IPS-18a (cell line): ENCODE results near the gene POLN.
A peak's percentile ranks its signal among the peaks of the same experiment; 100 is the strongest.

Experiments
- H3K27ac ChIP-seq: one replicate; pipeline ENCODE4 v1.5.1; 2013; ENCODE audit warnings: low read length
- H3K27me3 ChIP-seq: one replicate; pipeline ENCODE4 v1.6.1; 2013; ENCODE audit warnings: mild to moderate bottlenecking, low read length; ENCODE audit not compliant: control insufficient read depth, insufficient read depth
- H3K36me3 ChIP-seq: one replicate; pipeline ENCODE4 v1.6.1; 2013; ENCODE audit warnings: low read depth, low read length; ENCODE audit not compliant: control insufficient read depth
- H3K4me1 ChIP-seq: one replicate; pipeline ENCODE4 v1.6.1; 2013; ENCODE audit warnings: low read depth, low read length; ENCODE audit not compliant: control insufficient read depth
- H3K4me3 ChIP-seq: one replicate; pipeline ENCODE4 v1.5.1; 2013; ENCODE audit warnings: low read length
- H3K9ac ChIP-seq: one replicate; pipeline ENCODE4 v1.6.1; 2013; ENCODE audit warnings: mild to moderate bottlenecking, low read length, moderate library complexity
- H3K9me3 ChIP-seq: one replicate; pipeline ENCODE4 v1.6.1; 2013; ENCODE audit warnings: low read depth, low read length; ENCODE audit not compliant: control insufficient read depth

POLN gene

GRCh38 chr4:2241410-2242353 is at the start of gene POLN, which contains the start of gene HAUS3:
POLN (minus strand) TSS chr4:2242121; CDS start chr4:2229231, 12,890 bp downstream.
HAUS3 (minus strand) TSS chr4:2242121; CDS start chr4:2240946, 1,175 bp downstream.
- peaks cover 20% of the 10 kb centered on the region for H3K36me3 ChIP-seq
- no peaks in the 10 kb centered on the region for H3K27me3 ChIP-seq
- peaks cover 11% of the 10 kb centered on the region for H3K4me1 ChIP-seq
- peak within 1 kb of the TSS; percentile 64 for H3K4me3 ChIP-seq
- peak within 1 kb of the TSS; percentile 69 for H3K9ac ChIP-seq
- no peak within 1 kb of the TSS for H3K27ac ChIP-seq
- H3K9me3 ChIP-seq: no peaks in the 10 kb centered on the region

GRCh38 chr4:2290974-2291704 is 49.2 kb upstream of the POLN start:
- no peaks in the 10 kb centered on the region for H3K36me3 ChIP-seq
- H3K4me3 ChIP-seq: no peak overlapping the region
- H3K4me1 ChIP-seq: no peaks in the 10 kb centered on the region
- H3K9me3 ChIP-seq: no peaks in the 10 kb centered on the region
- no peak overlapping the region for H3K27ac ChIP-seq
- H3K27me3 ChIP-seq: no peaks in the 10 kb centered on the region
- no peak overlapping the region for H3K9ac ChIP-seq

- Histone ChIP-seq H3K9ac (no peak overlapping the region), H3K4me3 (no peak overlapping the region), H3K4me1 (no peaks in the 10 kb centered on the region), H3K36me3 (no peaks in the 10 kb centered on the region), H3K9me3 (no peaks in the 10 kb centered on the region), H3K27ac (no peak overlapping the region), H3K27me3 (no peaks in the 10 kb centered on the region)
Measured at GRCh38 chr4:2290488-2290887, 48.6 kb upstream of the POLN start.

GRCh38 chr4:2289955-2290333 is 48.0 kb upstream of the POLN start:
- H3K27me3 ChIP-seq: no peaks in the 10 kb centered on the region
- no peaks in the 10 kb centered on the region for H3K9me3 ChIP-seq
- no peaks in the 10 kb centered on the region for H3K4me1 ChIP-seq
- H3K4me3 ChIP-seq: no peak overlapping the region
- no peak overlapping the region for H3K9ac ChIP-seq
- no peak overlapping the region for H3K27ac ChIP-seq
- H3K36me3 ChIP-seq: no peaks in the 10 kb centered on the region

- H3K4me1 ChIP-seq: no peaks in the 10 kb centered on the region
- H3K4me3 ChIP-seq: no peak overlapping the region
- H3K27me3 ChIP-seq: no peaks in the 10 kb centered on the region
- no peaks in the 10 kb centered on the region for H3K36me3 ChIP-seq
- H3K9me3 ChIP-seq: no peaks in the 10 kb centered on the region
- no peak overlapping the region for H3K9ac ChIP-seq
- H3K27ac ChIP-seq: no peak overlapping the region
Measured at GRCh38 chr4:2289311-2289954, 47.5 kb upstream of the POLN start.

- H3K36me3 ChIP-seq: no peaks in the 10 kb centered on the region
- no peaks in the 10 kb centered on the region for H3K9me3 ChIP-seq
- no peak overlapping the region for H3K27ac ChIP-seq
- no peak overlapping the region for H3K9ac ChIP-seq
- H3K4me1 ChIP-seq: no peaks in the 10 kb centered on the region
- no peaks in the 10 kb centered on the region for H3K27me3 ChIP-seq
- H3K4me3 ChIP-seq: no peak overlapping the region
Measured at GRCh38 chr4:2288051-2288541, 46.2 kb upstream of the POLN start.

GRCh38 chr4:2287594-2287915 is 45.6 kb upstream of the POLN start:
- H3K4me1 ChIP-seq: no peaks in the 10 kb centered on the region
- no peak overlapping the region for H3K9ac ChIP-seq
- no peaks in the 10 kb centered on the region for H3K27me3 ChIP-seq
- H3K4me3 ChIP-seq: no peak overlapping the region
- no peaks in the 10 kb centered on the region for H3K36me3 ChIP-seq
- H3K27ac ChIP-seq: no peak overlapping the region
- H3K9me3 ChIP-seq: no peaks in the 10 kb centered on the region

- Histone ChIP-seq H3K4me3 (no peak overlapping the region), H3K36me3 (no peaks in the 10 kb centered on the region), H3K9ac (no peak overlapping the region), H3K27me3 (no peaks in the 10 kb centered on the region), H3K4me1 (no peaks in the 10 kb centered on the region), H3K27ac (no peak overlapping the region), H3K9me3 (no peaks in the 10 kb centered on the region)
Measured at GRCh38 chr4:2286904-2287593, 45.1 kb upstream of the POLN start.

GRCh38 chr4:2285613-2286381 is 43.9 kb upstream of the POLN start:
- no peaks in the 10 kb centered on the region for H3K27me3 ChIP-seq
- no peak overlapping the region for H3K9ac ChIP-seq
- H3K4me1 ChIP-seq: no peaks in the 10 kb centered on the region
- H3K27ac ChIP-seq: no peak overlapping the region
- no peaks in the 10 kb centered on the region for H3K36me3 ChIP-seq
- no peaks in the 10 kb centered on the region for H3K9me3 ChIP-seq
- H3K4me3 ChIP-seq: no peak overlapping the region

- Histone ChIP-seq H3K4me3 (no peak overlapping the region), H3K27me3 (no peaks in the 10 kb centered on the region), H3K36me3 (no peaks in the 10 kb centered on the region), H3K9ac (no peak overlapping the region), H3K27ac (no peak overlapping the region), H3K4me1 (no peaks in the 10 kb centered on the region), H3K9me3 (no peaks in the 10 kb centered on the region)
Measured at GRCh38 chr4:2284934-2285612, 43.2 kb upstream of the POLN start.
